Measurements from ENCODE around the gene CCDC127. TPM values are rescaled to one million over a fixed set of nuclear protein-coding genes. Genes with fewer than 3 reads are reported as not detected.

CCDC127 gene
- total RNA-seq, 1 donor from 2014 or later = 9.7 TPM

DNA sequence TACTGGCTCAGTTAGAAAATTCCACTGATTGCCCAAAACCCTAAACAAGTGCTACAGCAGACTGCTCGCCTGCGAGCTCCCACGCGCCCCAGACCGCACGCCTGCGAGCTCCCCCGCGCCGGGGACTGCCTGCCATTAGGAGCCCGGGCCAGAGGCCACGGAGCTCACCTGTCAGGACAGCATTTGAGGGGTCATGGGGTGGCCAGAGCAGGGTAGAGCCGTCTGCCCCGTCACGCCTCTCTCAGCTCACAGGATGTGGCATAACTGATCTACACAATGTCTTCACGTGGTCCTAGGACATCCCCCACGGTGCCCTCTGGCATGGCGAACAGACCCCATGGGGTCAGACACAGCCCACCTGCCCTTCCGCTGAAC lies 55.8 kb downstream of the CCDC127 start:
- H3K4me1 Mint-ChIP-seq = no peaks in the 10 kb centered on the region
- H3K4me3 Mint-ChIP-seq = no peak overlapping the region
- TF ChIP-seq CTCF (IDR thresholded peaks at IDR 0.05; ENCODE audit: unreplicated experiment) = no peak
- no peaks in the 10 kb centered on the region for H3K27me3 Mint-ChIP-seq (ENCODE audit: low read depth)
- H3K9me3 Mint-ChIP-seq = no peaks in the 10 kb centered on the region
- DNase-seq (ENCODE audit: low spot score in 2 of 2, unreplicated experiment in 2 of 2) = no peak
- no peak overlapping the region for H3K27ac Mint-ChIP-seq
- peaks cover 25% of the 10 kb centered on the region for H3K36me3 Mint-ChIP-seq

GRCh38 chr5:161803-162110 lies 56.2 kb downstream of the CCDC127 start:
- DNase-seq (ENCODE audit: low spot score in 2 of 2, unreplicated experiment in 2 of 2) = no peak
- Mint-ChIP-seq H3K4me3 (no peak overlapping the region), H3K36me3 (peaks cover 30% of the 10 kb centered on the region), H3K27me3 (ENCODE audit: low read depth) (no peaks in the 10 kb centered on the region), H3K27ac (no peak overlapping the region), H3K4me1 (no peaks in the 10 kb centered on the region), H3K9me3 (no peaks in the 10 kb centered on the region)
- TF ChIP-seq CTCF (IDR thresholded peaks at IDR 0.05; ENCODE audit: unreplicated experiment) = no peak

GRCh38 chr5:160921-161802 lies 56.8 kb downstream of the CCDC127 start:
- Mint-ChIP-seq H3K4me3 (no peak overlapping the region), H3K36me3 (peaks cover 30% of the 10 kb centered on the region), H3K27me3 (ENCODE audit: low read depth) (no peaks in the 10 kb centered on the region), H3K27ac (no peak overlapping the region), H3K4me1 (no peaks in the 10 kb centered on the region), H3K9me3 (no peaks in the 10 kb centered on the region)
- no peak for TF ChIP-seq CTCF (IDR thresholded peaks at IDR 0.05; ENCODE audit: unreplicated experiment)
- DNase-seq (ENCODE audit: low spot score in 2 of 2, unreplicated experiment in 2 of 2) = no peak

DNA sequence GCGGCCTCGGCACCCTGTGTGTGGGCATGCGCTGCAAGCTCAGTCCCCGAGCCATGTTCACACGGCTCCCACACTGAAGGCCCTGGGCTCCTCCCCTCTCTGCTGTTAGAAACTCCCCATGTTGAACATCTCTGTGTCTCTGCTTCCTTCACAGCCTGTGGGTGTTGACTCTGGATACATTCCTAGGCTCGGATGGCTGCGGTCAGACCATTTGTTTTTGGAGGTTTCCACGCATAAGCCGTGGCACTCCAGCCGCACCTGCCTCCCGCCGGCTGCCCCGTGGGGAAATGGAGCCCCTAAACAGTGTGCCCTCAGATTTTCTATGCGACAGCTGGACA lies 57.8 kb downstream of the CCDC127 start:
- Mint-ChIP-seq H3K27me3 (ENCODE audit: low read depth) (no peaks in the 10 kb centered on the region), H3K4me1 (no peaks in the 10 kb centered on the region), H3K27ac (no peak overlapping the region), H3K9me3 (no peaks in the 10 kb centered on the region), H3K36me3 (peaks cover 38% of the 10 kb centered on the region), H3K4me3 (no peak overlapping the region)
- TF ChIP-seq CTCF (IDR thresholded peaks at IDR 0.05; ENCODE audit: unreplicated experiment) = no peak
- no peak for DNase-seq (ENCODE audit: low spot score in 2 of 2, unreplicated experiment in 2 of 2)

- no peaks in the 10 kb centered on the region for H3K9me3 Mint-ChIP-seq
- no peak overlapping the region for H3K27ac Mint-ChIP-seq
- TF ChIP-seq CTCF (IDR thresholded peaks at IDR 0.05; ENCODE audit: unreplicated experiment) = no peak
- H3K4me3 Mint-ChIP-seq = no peak overlapping the region
- DNase-seq (ENCODE audit: low spot score in 2 of 2, unreplicated experiment in 2 of 2) = no peak
- no peaks in the 10 kb centered on the region for H3K4me1 Mint-ChIP-seq
- H3K36me3 Mint-ChIP-seq = peaks cover 38% of the 10 kb centered on the region
- no peaks in the 10 kb centered on the region for H3K27me3 Mint-ChIP-seq (ENCODE audit: low read depth)
Measured at GRCh38 chr5:159448-160172, 58.3 kb downstream of the CCDC127 start.
